H1 (cell line): ENCODE measurements around the gene VAV2. TPM values are rescaled to one million over a fixed set of nuclear protein-coding genes. Genes with fewer than 3 reads are reported as not detected.

Experiments
- CTCF ChIA-PET: fragments of 300-600 bp; sonication (Branson Sonifier 250); formaldehyde crosslinking; loops from one replicate; lab custom pipeline; 2021; ENCODE audit not compliant: partially characterized antibody; lab: Charles Lee
- POLR2A ChIA-PET: fragments of 300-600 bp; sonication (Branson Sonifier 250); formaldehyde crosslinking; loops from one replicate; lab custom pipeline; 2021; ENCODE audit warnings: inconsistent platforms; ENCODE audit not compliant: partially characterized antibody; lab: Charles Lee
- DNase-seq, 2 experiments: peaks; one replicate each; pipeline versions ENCODE4 v3.0.0 to v3.0.0-alpha.2; 2010 to 2022; ENCODE audit warnings: low spot score in 2 of 2, low read depth in 1 of 2, mixed read lengths in 1 of 2
- FAIRE-seq: peaks from 2 replicates; lab custom pipeline; 2011; peaks lifted over from hg19 to GRCh38; lab: Jason Lieb, UNC
- H2AFZ ChIP-seq: 2 replicates; pipeline ENCODE4 v1.8.1; 2012; ENCODE audit warnings: low read length, inconsistent platforms
- H2AK5ac ChIP-seq: 2 replicates; pipeline ENCODE4 v1.6.1; 2013; ENCODE audit warnings: low read depth, low read length
- H2BK120ac ChIP-seq: replicated peaks from 2 replicates; pipeline ENCODE3; 2013; ENCODE audit warnings: low read depth, low read length, inconsistent platforms
- H2BK12ac ChIP-seq: 2 replicates; pipeline ENCODE4 v1.6.1; 2013; ENCODE audit warnings: low read depth, low read length
- H2BK15ac ChIP-seq: 2 replicates; pipeline ENCODE4 v1.6.1; 2013; ENCODE audit warnings: low read length
- H2BK20ac ChIP-seq: 2 replicates; pipeline ENCODE4 v1.6.1; 2013; ENCODE audit warnings: low read length
- H2BK5ac ChIP-seq: 2 replicates; pipeline ENCODE4 v1.6.1; 2013; ENCODE audit warnings: low read depth, low read length
- H3K14ac ChIP-seq: 2 replicates; pipeline ENCODE4 v1.6.1; 2013; ENCODE audit warnings: inconsistent platforms; ENCODE audit not compliant: insufficient read length
- H3K18ac ChIP-seq: 2 replicates; pipeline ENCODE4 v1.6.1; 2013; ENCODE audit warnings: low read length; ENCODE audit errors: extremely low read depth
- H3K23ac ChIP-seq: 2 replicates; pipeline ENCODE4 v1.6.1; 2013; ENCODE audit warnings: inconsistent platforms; ENCODE audit not compliant: insufficient read length
- H3K23me2 ChIP-seq: 2 replicates; pipeline ENCODE4 v1.6.1; 2013; ENCODE audit warnings: low read depth, low read length
- H3K27ac ChIP-seq: 2 replicates; pipeline ENCODE4 v1.6.1; 2011; ENCODE audit warnings: low read depth, low read length, inconsistent platforms
- H3K27me3 ChIP-seq, 4 experiments: replicated peaks in 1 of 4; 1 replicate in 1 of 4; 2 replicates in 3 of 4; pipeline versions ENCODE4 v1.6.1 to v1.8.1; 2011 to 2013; ENCODE audit warnings: low read length in 3 of 4, mild to moderate bottlenecking in 3 of 4, inconsistent platforms in 2 of 4, mixed read lengths in 2 of 4, moderate library complexity in 1 of 4; ENCODE audit not compliant: control insufficient read depth in 3 of 4, insufficient read depth in 3 of 4; ENCODE audit errors: extremely low read depth in 1 of 4
- H3K36me3 ChIP-seq, 4 experiments: 2 replicates each; pipeline versions ENCODE4 v1.6.1 to v1.8.1; 2011 to 2013; ENCODE audit warnings: mild to moderate bottlenecking in 4 of 4, low read length in 3 of 4, moderate library complexity in 2 of 4, control low read depth in 1 of 4, inconsistent platforms in 1 of 4; ENCODE audit not compliant: insufficient read depth in 4 of 4, control insufficient read depth in 2 of 4
- H3K4ac ChIP-seq: replicated peaks from 2 replicates; pipeline ENCODE3; 2013; ENCODE audit warnings: low read length, low read depth, mixed read lengths, inconsistent platforms; ENCODE audit not compliant: insufficient read length
- H3K4me1 ChIP-seq, 4 experiments: replicated peaks in 1 of 4; 1 replicate in 1 of 4; 2 replicates in 3 of 4; pipeline versions ENCODE4 v1.6.1 to v1.8.1; 2011 to 2013; ENCODE audit warnings: low read length in 3 of 4, inconsistent platforms in 2 of 4, mixed read lengths in 1 of 4; ENCODE audit not compliant: insufficient read depth in 4 of 4, control insufficient read depth in 3 of 4
- H3K4me2 ChIP-seq, 2 experiments: 2 replicates each; pipeline versions ENCODE4 v1.6.1 to v1.8.1; 2011 to 2013; ENCODE audit warnings: low read depth in 2 of 2, low read length in 2 of 2, control low read depth in 1 of 2, inconsistent platforms in 1 of 2, mild to moderate bottlenecking in 1 of 2; ENCODE audit not compliant: insufficient read depth in 1 of 2
- H3K4me3 ChIP-seq, 4 experiments: fragments of 200-600, 300-600 bp in 1 of 4; sonication (generic), shearing (Covaris generic), sonication (Bioruptor Twin) in 1 of 4; 2 replicates each; pipeline versions ENCODE4 v1.5.1 to v1.8.1; 2011 to 2016; ENCODE audit warnings: low read length in 4 of 4, low read depth in 3 of 4, control low read depth in 2 of 4, inconsistent platforms in 2 of 4, mild to moderate bottlenecking in 2 of 4, mixed read lengths in 1 of 4, moderate library complexity in 1 of 4; ENCODE audit not compliant: insufficient read depth in 2 of 4; ENCODE audit errors: extremely low read depth in 1 of 4
- H3K56ac ChIP-seq: replicated peaks from 2 replicates; pipeline ENCODE3; 2013; ENCODE audit warnings: low read depth, mild to moderate bottlenecking, mixed read lengths, low read length, inconsistent platforms; ENCODE audit not compliant: insufficient read length
- H3K79me1 ChIP-seq: 2 replicates; pipeline ENCODE4 v1.6.1; 2013; ENCODE audit warnings: low read depth, low read length, control low read depth
- H3K79me2 ChIP-seq, 2 experiments: 2 replicates each; pipeline versions ENCODE4 v1.6.1 to v1.8.1; 2012 to 2013; ENCODE audit warnings: low read length in 2 of 2, mild to moderate bottlenecking in 2 of 2, inconsistent platforms in 1 of 2; ENCODE audit not compliant: insufficient read depth in 2 of 2, control insufficient read depth in 1 of 2
- H3K9ac ChIP-seq, 4 experiments: replicated peaks in 1 of 4; 1 replicate in 1 of 4; 2 replicates in 3 of 4; pipeline versions ENCODE4 v1.6.1 to v1.8.1; 2011 to 2013; ENCODE audit warnings: low read depth in 3 of 4, low read length in 3 of 4, control low read depth in 2 of 4, mild to moderate bottlenecking in 2 of 4, moderate library complexity in 2 of 4, inconsistent platforms in 1 of 4; ENCODE audit errors: extremely low read depth in 1 of 4
- H3K9me3 ChIP-seq, 2 experiments: 2 replicates each; pipeline versions ENCODE4 v1.6.1 to v1.8.1; 2012 to 2013; ENCODE audit warnings: mild to moderate bottlenecking in 2 of 2, moderate library complexity in 2 of 2, control low read depth in 1 of 2, inconsistent platforms in 1 of 2, low read depth in 1 of 2, low read length in 1 of 2, mixed read lengths in 1 of 2; ENCODE audit not compliant: insufficient read depth in 2 of 2
- H4K20me1 ChIP-seq, 2 experiments: replicated peaks in 1 of 2; 2 replicates each; pipeline versions ENCODE3 to v1.8.1; 2011 to 2013; ENCODE audit warnings: inconsistent platforms in 2 of 2, low read length in 2 of 2, mild to moderate bottlenecking in 1 of 2; ENCODE audit not compliant: insufficient read depth in 2 of 2, control insufficient read depth in 1 of 2
- H4K5ac ChIP-seq: 2 replicates; pipeline ENCODE4 v1.6.1; 2013; ENCODE audit warnings: low read length, low read depth, mixed read lengths, inconsistent platforms; ENCODE audit not compliant: insufficient read length
- H4K8ac ChIP-seq: 2 replicates; pipeline ENCODE4 v1.8.0; 2013; ENCODE audit warnings: mild to moderate bottlenecking, moderate library complexity, low read length, inconsistent platforms; ENCODE audit not compliant: insufficient read depth; ENCODE audit errors: extremely low read depth
- H4K91ac ChIP-seq: replicated peaks from 2 replicates; pipeline ENCODE3; 2013; ENCODE audit warnings: low read length, mixed read lengths, inconsistent platforms; ENCODE audit not compliant: insufficient read length
- ASH2L ChIP-seq: fragments of 200-600, 300-600 bp; sonication (generic); IDR thresholded peaks from one replicate; pipeline ENCODE4 v1.7.1; 2017; ENCODE audit warnings: low read length
- CHD2 ChIP-seq: IDR thresholded peaks from 2 replicates; pipeline ENCODE4 v1.6.1; 2012; ENCODE audit warnings: low read length, improper control_type of control experiment
- HDAC2 ChIP-seq, 2 experiments: fragments of 300-600 bp in 1 of 2; sonication (generic) in 1 of 2; IDR thresholded peaks; 2 replicates each; pipeline ENCODE4 v1.6.1; 2011 to 2012; ENCODE audit warnings: low read depth in 2 of 2, low read length in 2 of 2, mild to moderate bottlenecking in 2 of 2, moderate library complexity in 2 of 2, borderline replicate concordance in 1 of 2, inconsistent platforms in 1 of 2
- NANOG ChIP-seq: IDR thresholded peaks from 2 replicates; pipeline ENCODE4 v1.6.1; 2011; ENCODE audit warnings: low read length, low read depth, mild to moderate bottlenecking, inconsistent platforms; ENCODE audit not compliant: insufficient read depth, poor library complexity, severe bottlenecking
- PHF8 ChIP-seq: fragments of 200-600 bp; sonication (generic); conservative IDR thresholded peaks from 2 replicates; pipeline ENCODE4 v1.7.1; 2012; ENCODE audit warnings: low read depth, mild to moderate bottlenecking, inconsistent platforms, low read length, moderate library complexity
- POLR2A ChIP-seq, 2 experiments: IDR thresholded peaks; 1 replicate in 1 of 2; 2 replicates in 1 of 2; pipeline ENCODE4 v1.6.1; 2011; ENCODE audit warnings: low read depth in 2 of 2, low read length in 2 of 2, mild to moderate bottlenecking in 2 of 2; ENCODE audit errors: control extremely low read depth in 1 of 2
- POLR2AphosphoS5 ChIP-seq: IDR thresholded peaks from 2 replicates; pipeline ENCODE4 v1.6.1; 2011; ENCODE audit warnings: low read depth, low read length
- SRF ChIP-seq: IDR thresholded peaks from 2 replicates; pipeline ENCODE4 v1.6.1; 2011; ENCODE audit warnings: mild to moderate bottlenecking, low read depth, low read length, moderate library complexity
- TAF1 ChIP-seq: IDR thresholded peaks from 2 replicates; pipeline ENCODE4 v1.6.1; 2011; ENCODE audit warnings: mild to moderate bottlenecking, low read depth, low read length
- TBP ChIP-seq: IDR thresholded peaks from 2 replicates; pipeline ENCODE4 v1.6.1; 2011; ENCODE audit warnings: low read depth, low read length, improper control_type of control experiment
- WGBS, 2 experiments: shearing (Covaris generic) in 1 of 2; methylation state at CpG; one replicate each; pipeline versions ENCODE4 v1.1.6 to v1.1.7; 2013 to 2015; ENCODE audit warnings: low lambda C conversion rate in 2 of 2, mixed read lengths in 2 of 2, inconsistent platforms in 1 of 2, low coverage in 1 of 2, missing lambda C conversion rate in 1 of 2; ENCODE audit not compliant: insufficient replicate concordance in 2 of 2, insufficient coverage in 1 of 2, insufficient read length in 1 of 2; ENCODE audit errors: extremely low coverage in 1 of 2, missing lambda C conversion rate in 1 of 2; 5-methylcytosine and 5-hydroxymethylcytosine counted together
- polyA plus RNA-seq, 7 experiments: library from polyadenylated mRNA; depleted of rRNA in 3 of 7; stranded (reverse) in 5 of 7; unstranded in 2 of 7; fragments of >200 nt in 5 of 7; fragments of 200-250 nt in 2 of 7; gene quantifications; 1 replicate in 5 of 7; 2 replicates in 1 of 7; 4 replicates in 1 of 7; pipeline versions ENCODE4 v1.2.1 to v1.2.3, GENCODE V29; 2011 to 2013; ENCODE audit warnings: missing spikeins in 2 of 7, mixed read lengths in 2 of 7
- total RNA-seq: library from RNA; stranded (reverse); fragmentation: NEBNext Ultra II Directional; extraction: Animal tissue kit (Norgen Biotek cat#: 25700); gene quantifications from 2 replicates; pipeline ENCODE4 v1.2.1, GENCODE V29; 2021
- TF ChIP-seq, protein P1 (sequence below): IDR thresholded peaks from 2 replicates; pipeline ENCODE4 v1.6.1; 2012; ENCODE audit warnings: low read length, inconsistent platforms

Gene VAV2
- total and polyA plus RNA-seq, 2 of the 8 experiments (the other 6 are each of a cell fraction or from before 2014, with no cell fraction given): 13.6 to 37.6 TPM

DNA sequence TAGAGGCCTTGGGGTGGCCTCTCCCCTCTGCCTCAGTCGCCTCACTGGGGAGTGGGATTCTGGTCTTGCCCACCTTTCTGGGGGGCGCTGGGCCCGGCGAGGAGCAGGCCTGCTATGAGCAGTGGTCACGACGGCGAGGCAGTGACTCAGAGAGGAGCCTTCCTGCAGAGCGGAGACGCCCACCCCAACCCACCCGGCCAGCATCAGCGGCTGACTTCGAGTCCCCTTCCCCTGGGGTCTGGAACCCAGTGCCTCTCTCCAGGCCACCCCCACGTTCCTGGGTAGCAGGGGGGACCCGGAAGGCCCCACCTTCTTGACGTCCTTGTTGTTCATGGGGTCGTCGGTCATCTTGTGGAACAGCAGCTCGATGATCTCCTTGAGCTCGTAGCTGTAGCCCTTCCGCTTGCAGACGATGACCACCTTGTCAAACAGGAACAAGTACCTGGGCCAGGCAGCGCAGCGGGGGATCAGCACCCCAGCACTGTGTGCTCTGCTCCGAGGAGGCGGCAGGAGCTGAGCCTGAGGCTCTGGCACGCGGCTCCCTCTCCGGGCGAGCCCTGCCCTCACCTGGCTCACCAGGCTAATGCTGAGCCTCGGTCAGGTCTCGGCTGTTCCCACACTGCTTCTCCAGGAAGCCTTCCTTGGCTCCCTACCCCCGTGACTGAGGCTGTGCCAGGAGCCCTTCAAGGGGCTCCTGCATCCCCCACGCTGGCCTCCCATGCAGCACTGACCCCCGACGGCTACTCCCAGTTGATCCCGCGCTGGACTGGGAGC is 203.9 kb downstream of the VAV2 start:
- Histone ChIP-seq H2AFZ (no peak overlapping the region), H3K9ac (no peak overlapping the region), H3K56ac (no peak overlapping the region), H3K4me1 (peaks cover 0 to 3% (median 1%) of the 10 kb centered on the region in 4 experiments; a peak in 5 of 7 replicates), H2AK5ac (no peak overlapping the region), H3K14ac (no peak overlapping the region), H2BK15ac (no peak overlapping the region), H3K23me2 (peaks cover 3% of the 10 kb centered on the region; the same call in 1 of the 2 replicates), H2BK120ac (no peak overlapping the region), H2BK20ac (no peak overlapping the region), H3K27ac (no peak overlapping the region), H3K4ac (no peak overlapping the region), H3K18ac (no peak overlapping the region), H4K5ac (no peak overlapping the region), H3K4me2 (no peak overlapping the region), H3K9me3 (no peaks in the 10 kb centered on the region), H3K36me3 (peaks cover 0 to 14% (median 2%) of the 10 kb centered on the region in 4 experiments; a peak in 5 of 8 replicates), H4K91ac (no peak overlapping the region), H3K79me1 (no peaks in the 10 kb centered on the region; the same call in 1 of the 2 replicates), H3K79me2 (no peaks in the 10 kb centered on the region), H2BK12ac (no peak overlapping the region), H3K27me3 (no peaks in the 10 kb centered on the region), H2BK5ac (no peak overlapping the region), H4K8ac (no peak overlapping the region), H3K23ac (no peak overlapping the region), H4K20me1 (peaks cover 4 to 12% of the 10 kb centered on the region in 2 experiments), H3K4me3 (no peak overlapping the region)
- 90% methylated on average over 30 of the region's 37 CpGs; no CpG with 5 or more reads in 1 of the 2 experiments for WGBS, 2 experiments
- DNase-seq: no peak
- FAIRE-seq: no peak
- POLR2A ChIA-PET: no interaction called here
- CTCF ChIA-PET: interaction anchor here (0.6 to 4.8 kb wide), 7 partner anchors 9 to 670 kb away, joined by 3 to 31 read pairs (median 6); no protein-coding TSS in a partner anchor
- TF ChIP-seq PHF8 (no peak), POLR2AphosphoS5 (no peak), CHD2 (no peak), TBP (no peak), SRF (no peak), HDAC2 (IDR thresholded peaks at IDR 0.05; ENCODE audit: borderline replicate concordance in 1 of 2, low read depth in 2 of 2, low read length in 2 of 2) (no peak), ASH2L (no peak), NANOG (no peak), POLR2A (IDR thresholded peaks at IDR 0.05; ENCODE audit: control extremely low read depth in 1 of 2, low read depth in 2 of 2, low read length in 2 of 2) (no peak), TAF1 (no peak)
- TF ChIP-seq, protein P1, sequence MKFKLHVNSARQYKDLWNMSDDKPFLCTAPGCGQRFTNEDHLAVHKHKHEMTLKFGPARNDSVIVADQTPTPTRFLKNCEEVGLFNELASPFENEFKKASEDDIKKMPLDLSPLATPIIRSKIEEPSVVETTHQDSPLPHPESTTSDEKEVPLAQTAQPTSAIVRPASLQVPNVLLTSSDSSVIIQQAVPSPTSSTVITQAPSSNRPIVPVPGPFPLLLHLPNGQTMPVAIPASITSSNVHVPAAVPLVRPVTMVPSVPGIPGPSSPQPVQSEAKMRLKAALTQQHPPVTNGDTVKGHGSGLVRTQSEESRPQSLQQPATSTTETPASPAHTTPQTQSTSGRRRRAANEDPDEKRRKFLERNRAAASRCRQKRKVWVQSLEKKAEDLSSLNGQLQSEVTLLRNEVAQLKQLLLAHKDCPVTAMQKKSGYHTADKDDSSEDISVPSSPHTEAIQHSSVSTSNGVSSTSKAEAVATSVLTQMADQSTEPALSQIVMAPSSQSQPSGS: no peak
